Mucosa of rectum (tissue), 2 donors: Measurements from ENCODE around the gene ACSM5.

ENCODE experiments used
- H3K27ac ChIP-seq, 2 donors: one replicate each; pipeline ENCODE4 v1.7.0; 2013; ENCODE audit warnings: inconsistent platforms in 2 of 2, low read depth in 2 of 2, low read length in 2 of 2
- H3K27me3 ChIP-seq, 2 donors: one replicate each; pipeline ENCODE4 v1.7.0; 2013; ENCODE audit warnings: low read length in 2 of 2; ENCODE audit not compliant: control insufficient read depth in 2 of 2, insufficient read depth in 2 of 2
- H3K36me3 ChIP-seq, 2 donors: one replicate each; pipeline ENCODE4 v1.7.0; 2013; ENCODE audit warnings: low read length in 2 of 2; ENCODE audit not compliant: control insufficient read depth in 2 of 2, insufficient read depth in 2 of 2
- H3K4me1 ChIP-seq, 2 donors: one replicate each; pipeline ENCODE4 v1.7.0; 2013; ENCODE audit warnings: low read length in 2 of 2, mild to moderate bottlenecking in 1 of 2; ENCODE audit not compliant: control insufficient read depth in 2 of 2, insufficient read depth in 2 of 2
- H3K4me3 ChIP-seq, 2 donors: one replicate each; pipeline ENCODE4 v1.7.0; 2013; ENCODE audit warnings: low read length in 2 of 2
- H3K9ac ChIP-seq, 2 donors: one replicate each; pipeline ENCODE4 v1.7.0; 2013; ENCODE audit warnings: low read length in 2 of 2, low read depth in 1 of 2, mild to moderate bottlenecking in 1 of 2
- H3K9me3 ChIP-seq, 2 donors: one replicate each; pipeline ENCODE4 v1.7.0; 2013; ENCODE audit warnings: low read length in 2 of 2; ENCODE audit not compliant: control insufficient read depth in 2 of 2
- donor health status: healthy.
- donor health status: Normal muscosa, but diverticular disease.

ACSM5 gene

DNA sequence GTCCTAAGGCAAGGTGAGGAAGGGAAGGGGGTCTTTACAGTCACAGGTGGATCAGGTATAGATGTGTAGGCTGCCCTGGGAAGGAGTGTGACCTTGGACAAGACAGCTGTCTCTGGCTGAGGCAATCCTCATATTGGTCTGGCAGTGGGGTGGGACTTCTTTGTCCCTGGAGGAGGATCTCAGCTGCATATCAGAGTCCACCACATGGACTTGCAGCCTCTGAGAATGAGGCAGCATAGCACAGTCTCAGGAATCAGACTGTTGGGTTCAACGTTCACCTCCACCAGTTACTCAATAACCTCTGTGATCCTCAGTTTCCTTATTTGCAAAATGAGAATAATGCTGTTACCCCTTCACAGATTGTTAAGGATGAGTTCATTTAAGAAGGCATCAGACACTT lies 75.4 kb downstream of the ACSM5 start:
- H3K27me3 ChIP-seq, result no peaks in the 10 kb centered on the region
- no peak overlapping the region for H3K4me3 ChIP-seq
- no peaks in the 10 kb centered on the region for H3K36me3 ChIP-seq
- H3K27ac ChIP-seq, result no peak overlapping the region
- no peak overlapping the region for H3K9ac ChIP-seq
- H3K4me1 ChIP-seq, result no peaks in the 10 kb centered on the region
- no peaks in the 10 kb centered on the region for H3K9me3 ChIP-seq

DNA sequence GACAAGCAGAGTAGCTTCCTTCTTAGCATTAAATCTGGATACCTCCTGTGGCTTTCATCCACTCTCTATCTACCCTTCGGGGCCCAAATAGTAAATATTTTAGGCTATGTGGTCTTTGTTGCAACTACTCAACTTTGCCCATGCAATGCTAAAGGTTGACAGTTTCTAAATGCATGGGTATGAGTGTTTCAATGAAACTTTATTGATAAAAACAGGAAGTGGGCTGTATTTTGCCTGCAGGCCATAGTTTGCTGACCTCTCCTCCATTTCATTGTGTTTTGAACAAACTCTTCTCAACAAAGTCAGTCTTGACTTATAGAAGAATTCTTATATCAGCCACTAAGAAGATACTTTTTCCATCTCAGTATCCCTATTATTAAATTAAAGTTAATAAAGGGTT lies 76.1 kb downstream of the ACSM5 start:
- no peaks in the 10 kb centered on the region for H3K36me3 ChIP-seq
- no peaks in the 10 kb centered on the region for H3K27me3 ChIP-seq

More for the DNA sequence above, 76.1 kb downstream of the ACSM5 start:
- Histone ChIP-seq H3K9ac (no peak overlapping the region), H3K9me3 (no peaks in the 10 kb centered on the region), H3K4me1 (no peaks in the 10 kb centered on the region), H3K4me3 (no peak overlapping the region), H3K27ac (no peak overlapping the region)
